GM21619 (cell line): Measurements from ENCODE around the gene AVPR2.

Experiments used
- ATAC-seq: cut with Tn5 transposase; IDR thresholded peaks from one replicate; pipeline ENCODE4 v1.9.1; 2021; ENCODE audit not compliant: unreplicated experiment

The AVPR2 gene

GRCh38 chrX:153884590-153884989 lies 19.9 kb upstream of the AVPR2 start:
- no peak for ATAC-seq

DNA sequence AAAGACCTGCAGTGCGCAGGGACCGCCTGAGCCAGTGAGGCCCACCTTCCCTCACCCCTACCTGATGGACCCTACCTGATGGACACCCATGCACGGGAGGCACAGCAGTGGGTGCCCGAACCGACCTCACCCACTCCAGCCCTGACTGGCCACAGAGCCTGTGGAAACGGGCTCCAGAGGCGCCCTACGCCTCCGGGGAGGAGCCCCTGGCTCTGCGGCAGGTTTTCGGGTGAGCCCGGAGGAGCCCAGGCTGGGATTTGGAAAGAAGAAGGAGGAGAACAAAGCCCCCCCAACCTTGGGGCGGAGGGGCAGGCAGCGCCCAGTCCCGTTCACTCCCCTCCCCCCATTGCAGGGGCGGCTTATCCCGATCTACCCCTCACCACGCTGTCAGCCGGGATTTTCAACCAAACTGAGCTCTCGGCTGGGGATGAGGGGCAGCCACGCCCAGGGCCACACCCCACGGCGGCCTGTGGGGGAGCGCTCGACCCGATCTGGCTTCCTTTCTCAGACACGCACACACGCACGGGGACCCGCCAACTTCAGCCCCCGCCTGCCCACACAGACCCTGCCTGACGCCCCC lies 19.2 kb upstream of the AVPR2 start:
- no peak for ATAC-seq

DNA sequence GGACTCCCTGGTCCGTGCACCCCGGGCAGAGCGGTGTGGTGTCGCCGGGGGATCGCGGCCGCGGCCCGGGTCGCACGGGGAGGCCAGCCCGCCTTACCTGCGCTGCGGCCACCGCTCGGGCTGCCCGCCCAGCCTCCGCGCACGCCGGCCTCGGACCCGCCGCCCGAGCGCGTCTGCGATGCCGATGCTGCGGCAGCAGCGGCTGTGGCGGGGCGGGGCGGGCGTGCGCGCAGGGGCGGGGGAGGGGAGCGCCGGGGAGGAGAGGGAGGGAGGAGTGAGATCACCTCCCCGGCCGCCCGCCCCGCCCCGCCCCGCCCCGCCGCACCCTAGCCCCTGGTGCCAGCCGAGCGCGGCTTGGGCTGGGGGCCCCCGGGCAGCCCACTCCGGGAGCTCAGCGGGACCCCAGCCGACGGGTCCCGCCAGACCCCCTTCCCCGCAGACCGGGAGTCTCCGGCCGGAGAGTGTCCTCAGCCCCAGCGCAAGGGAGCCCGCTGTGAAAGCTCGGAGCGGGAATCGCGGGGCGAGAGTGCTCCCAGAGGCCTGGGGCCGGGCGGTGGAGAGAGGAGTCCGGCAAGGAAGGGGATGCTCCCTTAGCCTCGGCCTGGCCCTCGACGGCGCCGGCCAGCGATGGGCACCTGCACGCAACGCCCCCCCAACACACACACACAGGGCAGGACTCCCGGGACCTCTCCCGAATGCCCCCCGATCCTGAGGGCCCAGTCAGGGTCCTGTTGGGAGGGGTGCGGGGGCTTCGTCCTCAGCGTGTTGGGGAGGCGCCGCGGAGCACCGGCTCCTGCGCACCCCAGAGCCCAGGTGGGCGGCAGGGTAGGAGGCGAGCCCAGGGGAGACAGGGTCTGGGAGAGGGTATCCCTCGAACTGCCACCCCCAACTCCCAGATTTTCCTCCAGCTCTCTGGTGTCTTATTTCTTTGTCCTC lies 18.2 kb upstream of the AVPR2 start, which contains the start of gene L1CAM:
TSS of gene L1CAM (minus strand) at position 206 of the 936 bp plus-strand sequence. CDS start 10,337 bp downstream, outside the sequence.
- no peak for ATAC-seq

DNA sequence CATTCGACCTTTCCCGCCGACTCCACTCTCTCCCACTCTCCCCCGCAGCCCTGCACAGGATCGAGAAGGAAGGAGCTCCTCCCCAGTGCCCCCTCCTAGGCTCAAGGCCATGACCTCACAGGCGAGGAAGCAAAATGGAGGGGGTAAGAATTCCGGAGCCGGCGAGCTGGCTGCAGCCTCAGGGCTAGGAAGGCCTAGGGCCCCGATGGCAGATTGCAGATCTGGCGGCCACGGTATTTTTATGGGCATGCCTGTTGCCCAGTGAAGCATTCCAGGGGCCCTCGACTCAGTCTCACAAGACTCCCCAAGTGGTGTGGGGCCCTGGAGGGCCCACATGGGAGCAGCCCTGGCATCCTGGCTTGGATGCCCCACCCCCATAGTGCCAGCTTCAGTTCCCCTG lies 17.6 kb upstream of the AVPR2 start:
- ATAC-seq: no peak

GRCh38 chrX:153887385-153887784 lies 17.1 kb upstream of the AVPR2 start:
- ATAC-seq: no peak

- ATAC-seq: no peak
Measured at GRCh38 chrX:153888344-153888743, 16.1 kb upstream of the AVPR2 start.

DNA sequence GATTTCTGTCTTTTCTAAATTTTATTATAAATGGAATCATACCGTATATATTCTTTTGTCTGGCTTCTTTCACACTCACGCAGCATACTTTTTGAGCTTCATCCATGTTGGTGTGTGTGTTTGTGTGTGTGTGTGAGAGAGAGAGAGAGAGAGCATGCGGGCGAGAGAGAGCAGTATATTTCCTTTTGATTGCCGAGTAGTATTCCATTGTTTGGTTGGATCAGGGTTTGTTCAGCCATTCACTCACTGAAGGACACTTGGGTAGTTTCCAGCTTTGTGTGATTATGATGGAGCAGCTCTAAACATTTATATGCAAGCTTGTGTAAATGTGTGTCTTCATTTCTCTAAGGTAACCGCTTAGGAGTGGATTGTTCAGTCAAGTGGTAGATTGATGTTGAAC lies 15.3 kb upstream of the AVPR2 start:
- ATAC-seq: no peak

DNA sequence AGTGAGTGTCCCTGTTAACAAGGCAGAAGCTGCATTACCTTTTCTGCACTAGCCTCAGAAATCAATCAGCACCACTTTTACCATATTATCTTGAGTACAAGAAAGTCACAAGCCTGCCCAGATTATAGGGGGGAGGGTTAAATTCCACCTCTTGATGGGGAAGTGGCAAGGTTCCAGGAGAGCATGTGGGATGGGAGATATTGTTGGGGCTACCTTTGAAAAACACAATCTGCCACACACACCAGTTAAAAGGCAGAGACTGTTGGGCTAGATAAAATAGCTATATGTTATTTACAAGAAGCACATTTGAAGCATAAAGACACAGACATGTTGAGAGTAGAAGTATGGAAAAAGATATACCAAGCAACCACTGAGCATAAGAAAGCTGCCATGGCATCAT lies 6.6 kb upstream of the AVPR2 start:
- ATAC-seq: no peak

DNA sequence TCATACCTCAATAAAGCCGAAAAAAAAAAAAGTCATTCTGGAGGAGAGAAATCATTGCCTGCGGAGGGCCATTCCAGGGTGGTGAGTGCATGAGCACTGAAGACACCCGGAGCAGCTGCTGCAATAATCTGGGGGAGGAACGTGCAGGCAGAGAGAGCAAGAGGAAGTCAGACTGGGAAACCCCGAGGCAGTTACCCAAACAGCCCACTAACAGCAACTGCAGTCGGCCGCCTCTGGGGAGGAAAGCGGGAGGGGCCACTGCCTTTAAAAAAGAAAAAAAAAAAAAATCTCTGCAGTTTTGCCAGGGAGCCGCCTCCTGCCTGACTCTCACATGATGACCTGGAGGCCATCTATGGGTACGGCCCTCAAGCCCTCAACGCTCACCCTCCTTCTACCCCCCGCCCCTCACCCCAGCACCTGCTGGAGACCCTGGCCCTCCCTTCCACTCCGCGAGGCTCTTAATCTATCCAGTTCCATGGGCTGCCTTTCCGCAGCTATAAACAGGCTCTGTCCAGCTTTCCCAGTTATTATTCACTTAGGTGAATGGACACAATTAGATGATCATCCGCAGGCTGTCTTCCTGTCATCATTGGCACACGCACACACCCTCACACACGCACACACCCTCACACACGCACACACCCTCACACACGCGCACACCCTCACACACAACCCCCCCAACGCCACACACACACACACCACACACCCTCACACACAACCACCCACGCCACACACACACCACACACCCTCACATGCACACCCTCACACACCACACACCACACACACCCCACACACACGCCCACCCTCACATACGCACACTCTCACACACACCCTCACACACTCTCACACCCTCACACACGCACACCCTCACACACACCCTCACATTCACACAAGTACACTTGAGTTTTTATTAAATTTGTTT lies 3.4 kb upstream of the AVPR2 start:
- peak; percentile 82 for ATAC-seq

GRCh38 chrX:153901753-153902140 lies 2.7 kb upstream of the AVPR2 start:
- no peak for ATAC-seq

DNA sequence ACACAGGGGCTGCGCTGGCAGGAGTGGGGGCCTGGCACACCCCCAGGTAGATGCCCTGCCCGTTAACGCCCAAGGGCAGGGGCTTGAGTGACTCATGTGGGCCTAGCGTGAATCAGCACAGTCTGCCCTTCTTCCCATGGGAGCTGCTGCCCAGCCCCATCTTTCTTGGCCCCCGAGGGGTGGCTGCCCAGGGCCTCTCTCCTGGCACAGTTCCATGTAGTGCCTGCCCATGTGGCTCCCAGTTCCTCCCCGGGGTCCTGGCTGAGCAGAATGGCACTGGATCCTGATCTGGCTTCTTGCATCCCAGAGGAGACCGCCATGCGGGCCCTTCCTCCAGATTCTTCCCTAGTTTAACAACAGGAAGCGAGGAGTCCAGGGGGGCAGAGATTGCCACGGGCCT lies 2.1 kb upstream of the AVPR2 start:
- no peak for ATAC-seq

- no peak for ATAC-seq
Measured at GRCh38 chrX:153903238-153903980, 1.1 kb upstream of the AVPR2 start.

GRCh38 chrX:153905481-153906095 lies 1.1 kb downstream of the AVPR2 start:
- ATAC-seq: no peak

DNA sequence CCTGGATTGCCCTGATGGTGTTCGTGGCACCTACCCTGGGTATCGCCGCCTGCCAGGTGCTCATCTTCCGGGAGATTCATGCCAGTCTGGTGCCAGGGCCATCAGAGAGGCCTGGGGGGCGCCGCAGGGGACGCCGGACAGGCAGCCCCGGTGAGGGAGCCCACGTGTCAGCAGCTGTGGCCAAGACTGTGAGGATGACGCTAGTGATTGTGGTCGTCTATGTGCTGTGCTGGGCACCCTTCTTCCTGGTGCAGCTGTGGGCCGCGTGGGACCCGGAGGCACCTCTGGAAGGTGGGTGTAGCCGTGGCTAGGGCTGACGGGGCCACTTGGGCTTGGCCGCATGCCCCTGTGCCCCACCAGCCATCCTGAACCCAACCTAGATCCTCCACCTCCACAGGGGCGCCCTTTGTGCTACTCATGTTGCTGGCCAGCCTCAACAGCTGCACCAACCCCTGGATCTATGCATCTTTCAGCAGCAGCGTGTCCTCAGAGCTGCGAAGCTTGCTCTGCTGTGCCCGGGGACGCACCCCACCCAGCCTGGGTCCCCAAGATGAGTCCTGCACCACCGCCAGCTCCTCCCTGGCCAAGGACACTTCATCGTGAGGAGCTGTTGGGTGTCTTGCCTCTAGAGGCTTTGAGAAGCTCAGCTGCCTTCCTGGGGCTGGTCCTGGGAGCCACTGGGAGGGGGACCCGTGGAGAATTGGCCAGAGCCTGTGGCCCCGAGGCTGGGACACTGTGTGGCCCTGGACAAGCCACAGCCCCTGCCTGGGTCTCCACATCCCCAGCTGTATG lies 1.8 kb downstream of the AVPR2 start:
- ATAC-seq: no peak

GRCh38 chrX:153907456-153907855 lies 3.0 kb downstream of the AVPR2 start:
- no peak for ATAC-seq

DNA sequence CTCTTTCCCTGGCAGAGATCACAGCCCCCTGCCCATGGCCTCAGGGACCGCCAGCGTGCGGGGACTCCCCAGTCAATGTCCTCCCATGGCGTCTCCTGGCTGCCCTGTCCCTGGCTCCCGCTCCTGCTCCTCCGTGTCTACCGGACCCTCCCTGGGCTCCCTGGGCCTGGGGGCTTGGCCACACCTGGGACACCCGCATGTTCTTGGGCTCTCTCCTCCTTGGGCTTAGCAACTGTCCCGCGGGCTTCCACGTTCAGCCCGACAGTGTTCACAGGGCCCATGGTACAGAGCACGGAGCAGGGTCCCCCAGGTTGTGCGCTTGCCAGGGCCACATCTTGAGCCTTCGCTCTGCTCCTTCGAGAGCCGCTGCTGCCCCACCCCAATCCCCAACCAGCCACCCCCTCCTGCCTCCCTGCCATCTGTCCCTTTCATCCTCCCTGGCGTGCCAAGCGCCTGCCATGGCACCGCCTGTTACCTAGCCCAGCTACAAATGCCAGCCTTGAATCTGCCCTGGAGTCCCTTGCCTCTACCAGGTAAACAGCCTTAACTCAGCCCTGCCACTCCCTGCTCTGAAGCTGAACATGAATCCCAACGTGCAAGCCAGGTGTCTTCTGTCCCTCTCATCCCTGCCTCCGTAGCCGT lies 3.9 kb downstream of the AVPR2 start:
- ATAC-seq: no peak

GRCh38 chrX:153909024-153909979 lies 4.8 kb downstream of the AVPR2 start:
- ATAC-seq: no peak

DNA sequence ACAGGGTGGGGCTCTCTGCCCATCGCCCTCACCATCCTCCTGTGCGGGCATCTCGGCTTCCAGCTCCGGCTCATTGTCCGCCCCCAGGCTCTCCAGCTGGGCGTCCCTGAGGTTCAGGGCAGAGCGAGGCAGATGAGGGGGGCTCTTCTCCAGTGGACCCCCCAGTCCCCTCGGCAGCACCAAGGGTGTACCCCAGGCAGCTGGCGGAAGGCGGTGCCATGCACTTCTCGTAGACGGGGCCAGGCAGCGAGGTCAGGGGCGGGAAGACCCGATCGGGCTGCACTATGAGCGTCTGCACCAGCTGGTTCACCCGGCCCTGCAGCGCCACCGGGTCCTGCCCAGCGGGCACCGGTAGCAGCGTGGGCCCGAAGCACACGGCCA lies 5.5 kb downstream of the AVPR2 start:
- no peak for ATAC-seq
